GM21825 (cell line): ENCODE results near the gene ELOVL1.
"Not testable (repeated sequence)": the region's sequence is repeated elsewhere in the genome, so short reads cannot be mapped to it uniquely, and the experiment has no call there.

ENCODE experiments used
- ATAC-seq: cut with Tn5 transposase; IDR thresholded peaks from one replicate; pipeline ENCODE4 v1.9.1; 2021; ENCODE audit warnings: mild to moderate bottlenecking, moderate library complexity; ENCODE audit not compliant: unreplicated experiment

The ELOVL1 gene

GRCh38 chr1:43382027-43382779 lies 14.4 kb upstream of the ELOVL1 start:
- no peak for ATAC-seq

GRCh38 chr1:43381612-43382011 lies 13.8 kb upstream of the ELOVL1 start:
- no peak for ATAC-seq

GRCh38 chr1:43379476-43379875 lies 11.7 kb upstream of the ELOVL1 start:
- no peak for ATAC-seq

- no peak for ATAC-seq
Observed at GRCh38 chr1:43377831-43378230, 10.0 kb upstream of the ELOVL1 start.

GRCh38 chr1:43376723-43377235 lies 9.0 kb upstream of the ELOVL1 start:
- ATAC-seq = no peak

- ATAC-seq = no peak
Observed at GRCh38 chr1:43373066-43373940, 5.5 kb upstream of the ELOVL1 start.

GRCh38 chr1:43372172-43372571 lies 4.4 kb upstream of the ELOVL1 start:
- no peak for ATAC-seq

- ATAC-seq = no peak
Observed at GRCh38 chr1:43370564-43370963, 2.8 kb upstream of the ELOVL1 start.

- ATAC-seq = not testable (repeated sequence)
Observed at GRCh38 chr1:43369779-43370178, 2.0 kb upstream of the ELOVL1 start.

- no peak for ATAC-seq
Observed at GRCh38 chr1:43368646-43369020, 822 bp upstream of the ELOVL1 start.

- ATAC-seq = peak; percentile 24
Observed at GRCh38 chr1:43367026-43367903, 546 bp downstream of the ELOVL1 start.

- ATAC-seq = no peak
Observed at GRCh38 chr1:43366601-43367025, 1.2 kb downstream of the ELOVL1 start.

GRCh38 chr1:43366179-43366578 lies 1.6 kb downstream of the ELOVL1 start:
- no peak for ATAC-seq

GRCh38 chr1:43365678-43366077 lies 2.1 kb downstream of the ELOVL1 start:
- no peak for ATAC-seq

GRCh38 chr1:43363935-43364525 lies 3.8 kb downstream of the ELOVL1 start:
- no peak for ATAC-seq

- ATAC-seq = no peak
Observed at GRCh38 chr1:43363283-43363934, 4.4 kb downstream of the ELOVL1 start.

GRCh38 chr1:43360616-43361015 lies 7.2 kb downstream of the ELOVL1 start:
- ATAC-seq = no peak

- no peak for ATAC-seq
Observed at GRCh38 chr1:43359696-43360095, 8.1 kb downstream of the ELOVL1 start.

- peak; percentile 94 for ATAC-seq
Observed at GRCh38 chr1:43358746-43359693, 8.8 kb downstream of the ELOVL1 start, which contains the start of gene CDC20. CDC20 (plus strand) TSS chr1:43358981; CDS start chr1:43359216, 235 bp downstream.
